ENCODE measurements around the gene DCDC2. TPM values are rescaled to one million over a fixed set of nuclear protein-coding genes. Genes with fewer than 3 reads are reported as not detected.
A peak's percentile ranks its signal among the peaks of the same experiment; 100 is the strongest.

The DCDC2 gene
- total RNA-seq, 1 donor from 2014 or later: 1.4 TPM

GRCh38 chr6:24157886-24158285 is 200.0 kb downstream of the DCDC2 start:
- Mint-ChIP-seq H3K36me3 (no peaks in the 10 kb centered on the region), H3K27ac (no peak overlapping the region), H3K4me3 (no peak overlapping the region), H3K27me3 (ENCODE audit: low read depth) (no peaks in the 10 kb centered on the region), H3K4me1 (no peaks in the 10 kb centered on the region), H3K9me3 (peaks cover 13% of the 10 kb centered on the region)
- no peak for TF ChIP-seq CTCF (IDR thresholded peaks at IDR 0.05; ENCODE audit: unreplicated experiment)
- no peak for DNase-seq (ENCODE audit: low spot score in 2 of 2, unreplicated experiment in 2 of 2)

- H3K9me3 Mint-ChIP-seq: peaks cover 7% of the 10 kb centered on the region
- no peaks in the 10 kb centered on the region for H3K27me3 Mint-ChIP-seq (ENCODE audit: low read depth)
- TF ChIP-seq CTCF (IDR thresholded peaks at IDR 0.05; ENCODE audit: unreplicated experiment): no peak
- peaks cover 9% of the 10 kb centered on the region for H3K4me1 Mint-ChIP-seq
- H3K27ac Mint-ChIP-seq: no peak overlapping the region
- no peaks in the 10 kb centered on the region for H3K36me3 Mint-ChIP-seq
- no peak overlapping the region for H3K4me3 Mint-ChIP-seq
- no peak for DNase-seq (ENCODE audit: low spot score in 2 of 2, unreplicated experiment in 2 of 2)
Measured at GRCh38 chr6:24154121-24154520, 203.7 kb downstream of the DCDC2 start.

GRCh38 chr6:24152014-24152413 is 205.8 kb downstream of the DCDC2 start:
- H3K36me3 Mint-ChIP-seq: no peaks in the 10 kb centered on the region
- peaks cover 29% of the 10 kb centered on the region for H3K4me1 Mint-ChIP-seq
- no peak for TF ChIP-seq CTCF (IDR thresholded peaks at IDR 0.05; ENCODE audit: unreplicated experiment)
- no peaks in the 10 kb centered on the region for H3K27me3 Mint-ChIP-seq (ENCODE audit: low read depth)
- H3K27ac Mint-ChIP-seq: no peak overlapping the region
- no peak overlapping the region for H3K4me3 Mint-ChIP-seq
- DNase-seq (ENCODE audit: low spot score in 2 of 2, unreplicated experiment in 2 of 2): no peak
- peaks cover 7% of the 10 kb centered on the region for H3K9me3 Mint-ChIP-seq

GRCh38 chr6:24149836-24150235 is 208.0 kb downstream of the DCDC2 start:
- peaks cover 31% of the 10 kb centered on the region for H3K4me1 Mint-ChIP-seq
- H3K27me3 Mint-ChIP-seq (ENCODE audit: low read depth): no peaks in the 10 kb centered on the region
- no peak for TF ChIP-seq CTCF (IDR thresholded peaks at IDR 0.05; ENCODE audit: unreplicated experiment)
- no peak overlapping the region for H3K27ac Mint-ChIP-seq
- no peaks in the 10 kb centered on the region for H3K36me3 Mint-ChIP-seq
- peaks cover 7% of the 10 kb centered on the region for H3K9me3 Mint-ChIP-seq
- no peak for DNase-seq (ENCODE audit: low spot score in 2 of 2, unreplicated experiment in 2 of 2)
- no peak overlapping the region for H3K4me3 Mint-ChIP-seq

GRCh38 chr6:24149296-24149695 is 208.6 kb downstream of the DCDC2 start:
- Mint-ChIP-seq H3K4me3 (no peak overlapping the region), H3K27ac (no peak overlapping the region), H3K4me1 (peaks cover 31% of the 10 kb centered on the region), H3K36me3 (no peaks in the 10 kb centered on the region), H3K9me3 (peaks cover 7% of the 10 kb centered on the region), H3K27me3 (ENCODE audit: low read depth) (no peaks in the 10 kb centered on the region)
- no peak for DNase-seq (ENCODE audit: low spot score in 2 of 2, unreplicated experiment in 2 of 2)
- TF ChIP-seq CTCF (IDR thresholded peaks at IDR 0.05; ENCODE audit: unreplicated experiment): no peak

GRCh38 chr6:24148684-24149083 is 209.2 kb downstream of the DCDC2 start:
- Mint-ChIP-seq H3K4me1 (peaks cover 31% of the 10 kb centered on the region), H3K9me3 (peaks cover 7% of the 10 kb centered on the region), H3K27ac (peak overlapping the region; percentile 26), H3K27me3 (ENCODE audit: low read depth) (no peaks in the 10 kb centered on the region), H3K36me3 (no peaks in the 10 kb centered on the region), H3K4me3 (no peak overlapping the region)
- no peak for TF ChIP-seq CTCF (IDR thresholded peaks at IDR 0.05; ENCODE audit: unreplicated experiment)
- no peak for DNase-seq (ENCODE audit: low spot score in 2 of 2, unreplicated experiment in 2 of 2)
